HEK293T (cell line): ENCODE data around the gene NAA20.

Experiments
- CTCF ChIA-PET: fragments of 350-600 bp; formaldehyde crosslinking; extraction: SDS; loops from one replicate; lab custom pipeline; 2021; ENCODE audit warnings: antibody characterized with exemption, inconsistent platforms; lab: Yijun Ruan, JAX
- POLR2A ChIA-PET: fragments of 350-600 bp; formaldehyde crosslinking; extraction: SDS; loops from one replicate; lab custom pipeline; 2020; ENCODE audit warnings: antibody characterized with exemption, inconsistent platforms; lab: Yijun Ruan, JAX
- DNase-seq: peaks from one replicate; pipeline ENCODE4 v3.0.0; 2012; ENCODE audit warnings: mixed read lengths; ENCODE audit errors: extremely low spot score
- ARNT ChIP-seq: fragments of 450-650 bp; IDR thresholded peaks from 2 replicates; pipeline ENCODE4 v1.6.1; 2017; ENCODE audit warnings: mild to moderate bottlenecking
- BHLHE40 ChIP-seq: fragments of 450-650 bp; IDR thresholded peaks from 2 replicates; pipeline ENCODE4 v1.6.1; 2016; ENCODE audit warnings: mild to moderate bottlenecking, moderate library complexity, borderline replicate concordance
- CTBP1 ChIP-seq: fragments of 450-650 bp; IDR thresholded peaks from 2 replicates; pipeline ENCODE4 v1.6.1; 2016; ENCODE audit warnings: borderline replicate concordance
- ELF4 ChIP-seq: fragments of 450-650 bp; IDR thresholded peaks from 2 replicates; pipeline ENCODE4 v1.6.1; 2017; ENCODE audit warnings: antibody characterized with exemption
- FOXA1 ChIP-seq: fragments of 450-650 bp; IDR thresholded peaks from 2 replicates; pipeline ENCODE4 v1.6.1; 2016; ENCODE audit warnings: mild to moderate bottlenecking
- FOXK2 ChIP-seq: fragments of 450-650 bp; IDR thresholded peaks from 2 replicates; pipeline ENCODE4 v1.6.1; 2016; ENCODE audit warnings: mild to moderate bottlenecking
- FOXM1 ChIP-seq: fragments of 450-650 bp; IDR thresholded peaks from 2 replicates; pipeline ENCODE4 v1.6.1; 2017; ENCODE audit warnings: mild to moderate bottlenecking, borderline replicate concordance
- HDGF ChIP-seq: fragments of 450-650 bp; IDR thresholded peaks from 2 replicates; pipeline ENCODE4 v1.6.1; 2017; ENCODE audit warnings: antibody characterized with exemption, borderline replicate concordance
- L3MBTL2 ChIP-seq: fragments of 450-650 bp; conservative IDR thresholded peaks from 2 replicates; pipeline ENCODE4 v1.6.1; 2016; ENCODE audit warnings: mild to moderate bottlenecking
- LEF1 ChIP-seq: fragments of 450-650 bp; IDR thresholded peaks from 2 replicates; pipeline ENCODE4 v1.6.1; 2017; ENCODE audit warnings: mild to moderate bottlenecking, borderline replicate concordance
- NFRKB ChIP-seq: fragments of 450-650 bp; IDR thresholded peaks from 2 replicates; pipeline ENCODE4 v1.6.1; 2016; ENCODE audit warnings: mild to moderate bottlenecking, moderate library complexity
- SP1 ChIP-seq: fragments of 450-650 bp; IDR thresholded peaks from 2 replicates; pipeline ENCODE4 v1.6.1; 2017
- SUZ12 ChIP-seq: fragments of 450-650 bp; IDR thresholded peaks from 2 replicates; pipeline ENCODE4 v1.6.1; 2016; ENCODE audit warnings: mild to moderate bottlenecking
- TARDBP ChIP-seq: fragments of 450-650 bp; IDR thresholded peaks from 2 replicates; pipeline ENCODE4 v1.6.1; 2016
- ZNF384 ChIP-seq: fragments of 450-650 bp; IDR thresholded peaks from 2 replicates; pipeline ENCODE4 v1.6.1; 2016
- TF ChIP-seq, protein P1 (sequence below): fragments of 450-650 bp; IDR thresholded peaks from 2 replicates; pipeline ENCODE4 v1.6.1; 2016

NAA20 gene

GRCh38 chr20:19987046-19987445 lies 30.1 kb upstream of the NAA20 start:
- ChIA-PET CTCF (no interaction called here), POLR2A (no interaction called here)
- TF ChIP-seq ZNF384 (no peak), SUZ12 (no peak), HDGF (no peak), FOXM1 (no peak), NFRKB (no peak), ELF4 (no peak), FOXK2 (no peak), ARNT (no peak), CTBP1 (no peak), LEF1 (no peak), SP1 (no peak), FOXA1 (no peak), BHLHE40 (no peak), TARDBP (no peak), L3MBTL2 (no peak)
- TF ChIP-seq, protein P1, sequence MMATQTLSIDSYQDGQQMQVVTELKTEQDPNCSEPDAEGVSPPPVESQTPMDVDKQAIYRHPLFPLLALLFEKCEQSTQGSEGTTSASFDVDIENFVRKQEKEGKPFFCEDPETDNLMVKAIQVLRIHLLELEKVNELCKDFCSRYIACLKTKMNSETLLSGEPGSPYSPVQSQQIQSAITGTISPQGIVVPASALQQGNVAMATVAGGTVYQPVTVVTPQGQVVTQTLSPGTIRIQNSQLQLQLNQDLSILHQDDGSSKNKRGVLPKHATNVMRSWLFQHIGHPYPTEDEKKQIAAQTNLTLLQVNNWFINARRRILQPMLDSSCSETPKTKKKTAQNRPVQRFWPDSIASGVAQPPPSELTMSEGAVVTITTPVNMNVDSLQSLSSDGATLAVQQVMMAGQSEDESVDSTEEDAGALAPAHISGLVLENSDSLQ: no peak
- DNase-seq: no peak

DNA sequence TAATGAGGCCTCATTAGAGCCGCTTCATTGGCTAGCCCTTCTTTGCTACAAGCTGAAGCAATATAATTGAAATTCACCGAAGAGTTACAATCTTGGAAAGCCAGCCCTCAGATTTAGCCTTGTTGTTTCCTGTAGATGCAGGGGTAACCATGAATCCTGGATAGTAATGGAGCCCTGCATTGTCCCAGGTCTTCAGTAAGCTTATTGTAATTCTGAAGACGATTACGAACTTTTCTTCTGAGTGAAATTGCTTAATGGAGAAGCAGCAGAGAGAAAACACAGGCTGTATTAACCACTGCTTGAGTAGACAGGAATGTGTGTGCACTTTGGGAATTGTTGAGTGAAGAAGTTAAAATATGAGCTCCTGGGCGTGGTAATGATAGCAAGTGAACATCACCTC lies 26.3 kb upstream of the NAA20 start:
- no peak for TF ChIP-seq L3MBTL2
- TF ChIP-seq ELF4: no peak
- TF ChIP-seq, protein P1: no peak
- no peak for TF ChIP-seq FOXM1
- ChIA-PET CTCF (no interaction called here), POLR2A (no interaction called here)
- DNase-seq: no peak

GRCh38 chr20:19991308-19991707 lies 25.9 kb upstream of the NAA20 start:
- CTCF ChIA-PET: no interaction called here
- DNase-seq: no peak
- POLR2A ChIA-PET: no interaction called here
- TF ChIP-seq BHLHE40 (no peak), SUZ12 (no peak), FOXK2 (no peak), LEF1 (no peak), L3MBTL2 (no peak)
- TF ChIP-seq, protein P1: no peak

DNA sequence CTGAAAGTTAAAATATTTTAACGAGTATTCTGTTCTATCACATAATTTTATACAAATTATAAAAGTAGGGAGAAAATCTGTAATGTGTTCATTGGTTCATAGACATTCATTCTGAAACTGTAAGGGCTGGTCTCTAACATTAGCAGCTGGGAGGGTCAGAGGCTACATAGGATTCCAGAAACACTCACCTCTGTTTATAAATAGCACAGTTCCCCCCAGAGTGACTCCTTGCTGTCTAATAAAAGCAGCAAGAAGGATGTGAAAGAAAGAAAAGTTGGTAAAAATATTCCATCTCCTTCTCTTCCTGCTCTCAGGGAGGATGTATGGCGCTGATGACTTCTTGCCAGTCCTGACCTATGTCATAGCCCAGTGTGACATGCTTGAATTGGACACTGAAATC lies 25.3 kb upstream of the NAA20 start:
- POLR2A ChIA-PET: no interaction called here
- CTCF ChIA-PET: no interaction called here
- no peak for DNase-seq
- TF ChIP-seq BHLHE40 (no peak), SUZ12 (no peak)

GRCh38 chr20:19992996-19993908 lies 23.9 kb upstream of the NAA20 start:
- DNase-seq: no peak
- POLR2A ChIA-PET: no interaction called here
- TF ChIP-seq TARDBP (no peak), FOXK2 (no peak)
- TF ChIP-seq, protein P1: no peak
- CTCF ChIA-PET: interaction anchor here (0.7 to 1.9 kb wide), 5 partner anchors 10 to 224 kb away, joined by 3 to 6 read pairs (median 3); no protein-coding TSS in a partner anchor

DNA sequence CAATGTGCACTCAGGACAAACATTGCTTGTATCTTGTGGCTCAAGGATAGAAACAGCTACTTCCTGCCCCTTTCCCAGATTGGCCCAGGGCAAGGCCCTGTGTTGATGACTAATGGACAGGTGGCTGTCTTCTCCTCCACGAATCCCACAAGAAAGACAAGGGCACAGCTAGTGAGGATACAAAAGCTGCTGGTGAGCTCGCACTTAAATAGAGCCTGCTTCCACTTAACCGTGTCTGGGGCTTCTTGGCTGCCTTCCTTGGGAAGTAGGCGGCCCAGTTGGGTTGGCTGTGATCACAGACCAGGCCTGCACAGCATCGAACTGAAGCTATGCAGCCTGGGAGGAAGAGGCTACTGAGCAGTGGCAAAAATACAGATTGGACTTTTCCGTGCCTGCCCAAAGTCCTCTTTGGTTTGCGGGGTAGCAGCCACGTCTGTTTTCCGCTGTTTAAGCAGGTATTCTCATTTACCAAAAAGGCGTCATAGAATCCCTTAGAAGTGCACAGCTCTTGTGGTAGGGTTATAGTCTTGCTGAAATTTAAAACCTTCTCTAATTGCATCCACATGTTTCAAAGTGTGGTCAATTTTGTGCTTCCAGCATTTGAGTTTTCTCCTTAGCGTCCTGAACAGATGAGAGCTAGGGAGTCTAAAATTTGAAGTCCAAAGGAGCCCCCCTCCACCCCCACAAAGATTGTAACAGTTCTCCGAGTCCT lies 23.0 kb upstream of the NAA20 start:
- ChIA-PET CTCF (interaction anchor here (0.7 to 1.9 kb wide), 6 partner anchors 9 to 224 kb away, joined by 3 to 6 read pairs (median 4); no protein-coding TSS in a partner anchor), POLR2A (no interaction called here)
- DNase-seq: no peak
- no peak for TF ChIP-seq ZNF384
- no peak for TF ChIP-seq L3MBTL2
- no peak for TF ChIP-seq ELF4
- TF ChIP-seq TARDBP: no peak
- no peak for TF ChIP-seq ARNT
- no peak for TF ChIP-seq FOXM1
